SIG-M5 (cell line): ENCODE results near the gene ATP2B2.

Experiments
- DNase-seq: peaks from one replicate; lab custom pipeline; 2025; lab: John Stamatoyannopoulos, UW

The ATP2B2 gene

DNA sequence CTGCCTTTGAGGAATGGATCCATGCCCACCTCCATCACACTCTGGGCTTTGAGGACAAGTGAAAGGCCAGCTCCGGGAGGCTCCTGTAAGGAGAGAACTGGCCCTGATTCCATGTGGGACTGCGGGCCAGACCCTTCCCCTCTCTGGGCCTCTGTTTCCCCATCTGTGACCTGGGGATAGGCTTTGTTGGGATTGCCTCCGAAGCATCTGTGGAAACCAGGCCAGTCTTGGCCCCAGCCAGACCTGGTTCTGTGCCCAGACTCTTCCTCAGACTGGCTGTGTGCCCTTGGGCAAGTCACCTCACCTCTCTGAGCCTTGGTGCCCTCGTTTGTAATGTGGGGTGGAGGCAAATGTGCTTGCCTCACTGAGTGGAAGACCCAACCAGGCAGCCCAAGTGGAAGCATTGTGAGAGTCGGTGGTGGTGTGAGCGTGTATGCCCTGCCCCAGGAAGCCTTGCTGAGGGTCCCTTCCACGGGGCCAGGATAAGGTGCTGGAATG lies 163.4 kb downstream of the ATP2B2 start:
- DNase-seq: no peak

DNA sequence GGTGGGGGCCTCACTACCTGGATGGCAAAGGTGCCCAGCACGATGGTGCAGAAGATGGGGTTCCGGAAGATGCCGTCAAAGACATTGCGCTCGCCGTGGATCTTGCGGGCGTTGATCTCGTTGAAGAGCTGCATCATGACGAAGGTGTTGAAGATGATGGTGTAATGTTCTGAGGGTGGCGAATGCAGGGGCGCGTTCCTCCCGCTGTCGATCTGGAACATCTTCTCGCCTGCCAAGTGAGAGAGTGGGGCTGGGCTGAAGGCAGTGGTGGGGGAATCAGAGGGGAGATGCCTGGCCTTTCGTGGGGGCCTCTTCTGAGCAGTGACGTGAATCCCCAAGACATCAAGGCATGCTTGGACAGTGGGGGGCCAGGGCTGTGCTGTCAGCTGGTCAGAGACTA lies 164.9 kb downstream of the ATP2B2 start:
- no peak for DNase-seq

DNA sequence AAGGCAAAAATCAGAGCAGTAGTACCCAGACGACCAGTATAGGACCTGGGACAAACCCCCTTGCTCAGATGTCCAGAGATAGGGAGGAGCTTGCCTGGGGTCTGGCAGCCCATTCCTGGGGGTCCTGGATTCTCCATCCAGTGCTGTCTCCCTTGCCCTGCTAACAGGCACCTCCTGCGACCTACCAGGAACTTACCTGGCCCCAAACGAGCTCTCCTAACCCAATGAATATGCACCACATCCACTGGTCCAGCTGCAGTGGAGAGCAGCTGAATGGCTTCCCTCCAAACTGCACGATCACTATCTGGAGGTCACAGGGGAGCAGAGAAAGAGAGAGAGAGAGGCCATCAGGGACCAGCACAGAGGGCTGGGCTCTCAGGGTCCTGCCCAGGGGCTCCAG lies 165.3 kb downstream of the ATP2B2 start:
- no peak for DNase-seq

DNA sequence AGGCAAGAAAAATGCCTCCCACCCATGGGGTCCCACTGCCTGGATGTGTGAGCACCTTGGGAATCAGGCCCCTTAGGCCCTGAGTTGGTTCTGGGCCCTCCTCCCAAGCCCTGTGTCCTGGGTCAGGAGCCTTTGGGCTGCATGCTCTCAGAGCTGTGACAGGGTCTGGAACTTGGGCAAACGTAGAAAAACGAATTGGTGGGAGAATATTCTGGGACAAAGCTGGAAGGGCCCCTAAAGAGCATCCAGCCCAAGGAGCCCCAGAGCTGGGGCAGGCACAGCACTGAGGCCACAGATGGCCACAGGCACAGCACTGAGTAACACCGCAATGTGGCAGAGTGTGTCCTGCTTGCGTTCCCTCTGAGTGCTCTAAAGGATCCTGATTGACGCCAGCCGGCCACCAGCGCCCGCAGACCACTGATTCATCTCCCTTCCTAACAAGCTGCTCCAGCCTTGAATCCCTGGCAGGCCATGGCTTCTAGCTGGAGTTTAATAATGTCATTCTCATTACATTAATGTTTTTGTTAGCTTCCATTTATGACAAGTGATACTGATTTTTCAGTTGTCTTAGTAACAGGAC lies 165.9 kb downstream of the ATP2B2 start:
- no peak for DNase-seq

DNA sequence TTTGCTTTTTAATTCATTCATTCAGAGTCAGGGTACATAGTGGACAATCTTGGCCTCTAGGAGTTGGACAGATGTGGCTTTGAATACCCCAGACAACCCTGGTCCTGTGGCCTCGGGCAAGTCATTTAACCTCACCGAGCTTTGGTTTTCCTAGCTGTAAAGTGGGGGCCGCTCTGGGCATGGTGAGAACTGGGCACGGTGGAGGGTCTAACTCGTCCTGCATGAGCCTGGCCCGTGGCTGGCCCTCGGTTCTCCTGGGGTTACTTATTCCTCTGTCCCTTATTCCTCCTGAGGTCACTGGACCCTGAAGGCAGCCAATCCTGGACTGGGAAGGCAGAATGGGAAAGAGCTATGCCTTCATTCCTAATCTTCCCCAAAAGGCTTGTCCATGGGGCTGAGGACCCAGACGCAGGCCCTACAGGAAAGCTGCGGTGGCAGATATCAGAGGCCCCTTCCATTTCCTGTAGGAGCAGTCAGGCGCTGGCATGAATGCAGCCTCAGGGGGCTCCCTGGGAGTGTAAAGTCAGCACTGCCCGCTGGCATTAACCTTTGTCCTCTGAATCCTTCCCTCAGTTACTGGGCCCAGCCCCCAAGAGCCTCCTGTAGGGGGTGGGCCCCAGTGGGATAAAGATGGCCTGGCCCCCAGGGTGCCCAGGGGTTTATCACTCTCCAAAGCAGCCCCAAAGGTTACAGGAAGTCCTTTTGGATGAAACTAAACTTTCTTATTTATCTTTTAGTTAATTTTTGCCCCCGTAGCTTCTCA lies 166.6 kb downstream of the ATP2B2 start:
- DNase-seq: no peak

DNA sequence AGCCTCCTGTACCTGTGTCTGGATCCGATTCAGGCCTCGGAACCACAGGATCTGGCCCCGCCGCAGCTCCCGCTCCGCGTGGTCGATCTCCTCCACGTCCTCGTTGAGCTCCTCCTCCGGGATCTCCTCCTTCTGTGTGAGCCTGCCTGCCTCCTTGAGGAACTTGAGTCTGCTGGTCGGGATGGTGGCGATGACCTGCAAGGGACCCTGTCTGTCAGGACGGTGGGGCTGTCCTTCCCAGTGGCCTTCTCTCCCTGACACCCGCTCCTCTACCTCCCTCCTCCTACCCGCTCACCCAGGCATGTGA lies 167.3 kb downstream of the ATP2B2 start:
- DNase-seq: no peak

DNA sequence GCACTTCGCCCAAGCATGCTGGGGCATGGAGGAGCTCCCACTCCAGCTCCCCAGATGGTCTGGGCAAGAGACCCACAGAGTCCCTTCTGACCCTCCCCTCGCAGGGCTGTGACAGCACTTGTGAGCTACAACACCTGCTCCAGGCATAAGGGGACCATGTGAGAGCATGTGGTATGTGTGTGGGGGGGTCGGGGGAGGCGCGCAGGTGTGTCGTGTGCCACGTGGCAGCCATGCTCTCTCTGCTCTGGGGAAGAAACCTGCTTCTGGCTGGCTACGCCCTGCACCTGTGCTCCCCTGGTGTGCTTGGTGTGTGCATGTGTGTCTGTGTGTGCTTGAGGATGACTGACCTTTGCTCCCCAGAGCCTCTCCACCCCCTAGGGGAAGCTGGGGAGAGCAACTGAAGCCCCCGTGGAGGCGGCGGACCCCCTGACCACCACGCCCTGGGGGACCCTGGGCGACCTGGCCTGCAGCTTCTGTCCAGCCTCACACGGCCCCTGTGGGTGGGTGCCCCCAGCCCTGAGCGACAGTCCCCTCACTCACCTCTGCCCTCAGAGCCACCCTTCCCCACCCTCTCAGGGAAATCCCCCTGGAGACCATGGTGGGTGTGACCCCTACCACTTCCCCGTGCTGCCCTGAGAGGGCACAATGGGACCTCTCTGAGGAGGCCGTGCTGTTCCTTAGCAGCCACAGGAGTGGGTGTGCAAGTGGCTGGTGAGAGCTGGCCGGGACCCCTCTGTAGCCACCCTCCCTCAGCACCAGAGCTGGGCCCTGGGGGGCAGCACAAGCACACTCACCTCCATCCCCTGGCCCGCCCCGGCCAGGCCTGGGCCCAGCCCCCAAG lies 167.8 kb downstream of the ATP2B2 start:
- no peak for DNase-seq

DNA sequence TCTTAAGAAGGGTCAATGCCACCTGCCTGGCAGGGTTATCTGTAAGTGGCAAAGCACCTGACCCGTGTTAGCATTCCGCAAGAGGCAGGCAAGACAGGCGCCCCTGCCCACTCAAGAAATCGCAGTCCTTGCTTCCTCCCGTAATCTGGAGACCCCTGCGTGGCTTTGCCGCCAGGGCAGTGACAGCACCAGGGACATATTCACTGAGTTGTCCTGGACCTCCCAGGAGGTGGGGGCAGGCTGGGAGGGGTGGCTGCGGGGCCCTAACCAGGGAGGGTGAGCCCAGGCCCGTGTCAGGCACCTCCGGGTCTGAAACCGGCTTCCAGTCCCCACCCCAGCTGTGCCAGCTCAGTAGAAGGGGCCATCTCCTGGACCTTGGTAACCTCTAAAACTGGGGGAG lies 168.6 kb downstream of the ATP2B2 start:
- DNase-seq: no peak

DNA sequence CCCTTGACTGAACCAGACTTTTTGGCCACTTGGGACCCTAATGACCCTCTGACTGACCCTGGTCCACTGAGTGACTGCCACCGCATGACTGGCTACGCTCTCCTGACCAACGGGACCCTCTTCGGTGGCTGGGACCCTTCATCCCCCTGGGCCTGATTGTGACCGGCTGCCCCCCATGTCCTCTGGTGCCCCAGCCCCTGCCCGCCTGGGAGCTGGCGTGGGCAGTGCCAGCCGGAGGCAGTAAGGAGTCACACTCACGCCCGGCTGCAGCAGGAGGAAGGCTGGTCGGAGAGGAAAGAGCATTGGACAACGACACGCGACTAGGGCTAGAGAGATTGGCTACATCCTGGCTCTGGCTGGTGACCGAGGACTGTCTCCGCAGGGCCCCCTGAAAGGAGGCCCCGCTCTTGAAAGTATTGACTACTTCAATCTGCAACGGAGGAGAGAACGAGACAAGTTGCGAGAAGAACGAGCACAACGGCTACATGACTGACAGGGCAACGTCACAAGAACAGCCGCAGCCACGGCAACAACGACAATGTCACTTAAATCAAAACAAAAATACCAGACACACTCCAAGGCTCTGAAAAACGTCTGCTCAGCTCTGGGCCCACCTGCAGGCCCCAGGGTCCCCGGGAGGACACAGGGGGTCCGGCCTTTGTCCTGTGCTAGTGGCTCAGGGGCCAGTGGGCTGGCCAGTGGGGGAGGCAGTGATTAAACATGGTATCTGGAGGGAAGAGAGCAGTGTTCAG lies 169.3 kb downstream of the ATP2B2 start:
- no peak for DNase-seq

DNA sequence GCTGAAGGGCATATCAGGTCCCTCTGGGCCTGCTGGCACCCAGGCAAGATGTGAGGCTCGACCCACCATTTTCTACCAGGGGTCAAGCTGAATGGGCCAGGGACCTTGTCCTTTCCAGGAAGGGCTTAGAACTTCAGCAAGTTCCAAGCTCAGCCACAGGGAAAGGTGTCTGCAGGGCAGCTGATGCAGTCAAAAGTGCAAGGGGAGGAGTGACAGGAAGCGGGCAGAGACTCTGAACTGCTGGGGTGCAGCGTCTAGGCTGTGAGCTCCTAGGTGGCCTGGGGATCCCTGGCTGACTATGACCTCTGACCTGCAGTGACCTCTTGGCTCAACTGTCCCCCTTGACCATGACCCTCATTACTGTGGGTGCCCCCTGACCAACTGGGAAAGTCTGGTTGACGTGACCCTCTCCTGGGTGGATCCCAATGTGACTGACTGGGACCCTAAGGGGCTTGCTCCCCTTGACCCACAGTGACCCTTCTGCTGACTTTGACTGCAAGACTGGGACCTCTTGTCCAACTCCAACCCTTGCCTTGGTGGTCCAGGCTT lies 170.1 kb downstream of the ATP2B2 start:
- no peak for DNase-seq

DNA sequence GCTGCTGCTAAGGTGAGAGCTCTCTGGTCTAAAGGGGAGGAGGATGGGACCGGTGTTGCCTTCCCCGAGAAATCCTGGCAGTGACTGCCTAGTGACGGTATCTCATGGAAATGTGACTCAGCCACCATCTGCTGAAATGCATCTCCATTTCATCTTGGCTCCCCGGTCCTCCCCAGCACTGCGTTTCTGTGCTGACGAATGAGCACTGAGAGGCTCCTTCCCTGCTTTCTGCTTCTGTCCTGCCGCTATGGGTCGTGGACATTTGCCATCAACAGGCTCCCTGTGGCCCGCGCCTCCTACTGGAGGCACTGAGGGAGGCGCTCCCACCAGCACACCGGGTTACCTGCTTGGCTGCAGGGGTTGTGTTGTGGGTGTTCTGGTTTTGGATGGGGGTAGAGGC lies 170.9 kb downstream of the ATP2B2 start:
- DNase-seq: no peak

DNA sequence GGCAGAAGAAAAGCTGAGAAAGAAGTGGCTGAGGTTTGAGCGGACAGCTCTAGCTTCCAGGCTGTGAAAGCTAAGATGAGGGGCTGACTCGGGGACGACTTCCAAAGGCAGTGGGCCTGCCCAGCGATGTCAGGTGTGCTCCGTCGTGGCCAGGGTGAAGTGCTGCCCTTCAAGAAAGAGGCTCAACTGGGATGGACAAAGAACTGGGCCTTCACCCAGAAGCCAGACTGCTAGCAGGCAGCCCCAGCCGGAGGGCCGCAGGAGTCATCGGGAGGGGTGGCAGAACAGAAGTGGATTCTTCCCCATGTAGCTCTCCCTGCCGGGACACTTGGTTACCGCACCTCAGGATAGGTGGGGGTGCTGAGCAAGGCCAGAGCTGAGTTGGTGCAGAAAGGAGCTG lies 171.3 kb downstream of the ATP2B2 start:
- no peak for DNase-seq

DNA sequence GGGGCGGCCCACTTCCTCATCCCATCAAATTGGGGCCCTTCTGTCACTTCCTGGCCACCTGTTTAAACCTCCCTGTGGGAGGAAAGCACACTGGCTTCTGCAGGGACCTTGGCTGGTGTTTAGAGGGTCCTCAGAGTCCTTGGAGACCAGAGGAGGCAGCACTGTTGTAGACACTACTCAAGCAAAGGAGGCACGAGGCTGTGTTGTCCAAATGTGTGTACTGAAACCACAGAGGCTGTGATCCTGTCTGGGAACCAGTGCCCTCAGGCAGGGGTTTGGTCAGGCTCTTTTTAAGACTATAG lies 172.1 kb downstream of the ATP2B2 start:
- DNase-seq: no peak

DNA sequence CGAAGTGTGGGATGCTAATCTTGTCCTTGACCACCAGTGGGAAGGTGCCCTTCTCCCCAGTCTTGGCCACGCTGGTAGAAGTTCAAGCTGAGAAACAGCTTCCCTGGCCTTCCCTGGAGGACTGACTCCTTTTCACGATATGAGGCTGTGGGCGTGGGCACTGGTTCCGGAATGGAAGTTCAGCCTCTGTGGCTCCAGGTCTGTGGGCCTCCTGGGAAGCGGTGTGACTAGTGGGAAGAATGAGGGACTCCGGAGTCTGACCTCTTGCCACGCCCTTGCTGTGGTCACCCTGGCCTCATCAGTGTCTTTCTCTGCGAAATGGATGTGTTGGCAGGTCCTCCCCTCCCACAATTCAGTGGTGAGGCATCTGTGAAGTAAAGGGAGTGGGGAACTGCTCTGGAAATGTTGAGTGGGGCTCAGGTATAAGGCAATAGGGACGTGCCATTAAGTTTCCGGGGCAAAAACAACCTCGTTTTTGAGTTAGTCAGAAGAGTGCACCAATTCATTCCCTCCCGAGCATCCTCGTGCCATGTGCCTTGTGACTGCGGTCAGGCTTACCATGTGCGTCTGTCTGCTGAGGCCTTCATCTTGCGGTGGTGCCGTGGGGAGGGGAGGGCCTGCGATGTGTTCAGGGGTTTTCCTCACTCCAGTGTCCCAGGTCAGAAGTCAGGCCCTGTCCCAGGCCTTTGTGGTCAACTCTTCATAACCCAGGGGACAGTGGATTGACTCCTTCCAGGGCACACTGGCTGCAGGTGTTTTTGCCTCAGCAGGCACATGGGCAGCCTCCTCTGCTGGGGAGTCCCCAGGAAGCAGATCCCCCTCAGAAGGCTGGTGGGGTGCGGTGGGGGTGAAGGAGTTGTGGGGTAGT lies 172.7 kb downstream of the ATP2B2 start:
- no peak for DNase-seq

DNA sequence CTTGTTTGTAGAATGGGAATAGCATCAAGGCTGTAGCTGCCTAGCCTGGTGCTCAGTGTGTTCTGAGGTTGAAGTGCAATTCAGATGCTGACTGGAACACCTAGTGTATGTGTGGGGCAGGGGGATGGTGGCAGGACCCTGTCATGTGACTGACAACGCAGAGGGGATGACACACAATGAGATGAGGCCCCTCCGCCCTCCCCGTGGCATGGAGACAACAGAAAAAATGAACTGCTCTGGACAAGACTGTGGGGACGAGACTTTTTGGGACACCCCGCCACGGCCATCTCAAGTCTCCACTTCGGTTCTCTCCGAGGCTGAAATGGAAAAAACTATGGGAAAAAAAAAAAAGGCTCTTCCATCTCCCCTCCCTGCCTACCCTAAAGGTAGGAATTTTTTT lies 174.1 kb downstream of the ATP2B2 start:
- no peak for DNase-seq

DNA sequence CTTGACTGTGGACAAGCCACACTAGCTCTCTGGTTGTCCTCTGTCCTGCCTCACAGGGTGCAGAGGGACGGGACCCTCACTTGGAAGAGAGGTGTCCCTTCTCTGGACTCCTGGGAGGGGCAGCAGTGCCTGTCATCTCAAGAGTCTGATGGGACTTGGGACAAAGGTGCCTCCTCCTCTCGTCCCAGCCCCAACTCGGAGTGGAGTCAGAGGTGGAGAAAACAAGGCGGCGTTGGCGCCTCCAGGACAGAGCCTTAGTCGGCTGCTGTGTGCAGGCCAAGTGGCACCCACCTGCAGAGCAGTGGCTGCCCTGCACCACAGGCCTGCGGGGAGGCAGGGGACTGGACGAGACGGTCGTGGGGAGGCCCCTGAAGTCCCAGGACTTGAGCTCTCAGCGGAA lies 175.1 kb downstream of the ATP2B2 start:
- no peak for DNase-seq

DNA sequence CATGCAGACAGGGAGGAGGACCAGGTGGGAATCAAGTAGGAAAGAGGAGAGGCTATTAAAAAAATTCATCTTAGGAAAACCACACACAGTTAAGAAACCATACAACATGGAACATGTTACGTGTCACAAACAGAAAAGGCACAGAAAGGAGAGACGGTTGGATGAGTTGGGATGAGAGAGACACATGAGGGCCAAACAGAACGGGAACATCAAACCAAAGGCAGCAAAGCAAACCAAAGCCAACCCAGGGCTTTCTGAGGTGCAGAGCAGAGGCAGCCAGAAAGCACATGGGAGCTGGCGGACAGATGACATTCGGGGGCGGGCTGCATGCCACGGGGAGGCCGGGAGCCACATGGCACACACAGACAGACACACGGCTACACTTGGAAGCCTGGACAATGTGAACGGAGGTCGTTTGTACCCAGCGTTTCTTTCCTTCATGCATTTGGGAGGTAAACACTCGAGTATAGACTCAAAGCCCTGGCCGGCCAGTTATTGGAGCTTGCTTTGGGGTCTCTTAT lies 175.8 kb downstream of the ATP2B2 start:
- DNase-seq: no peak

DNA sequence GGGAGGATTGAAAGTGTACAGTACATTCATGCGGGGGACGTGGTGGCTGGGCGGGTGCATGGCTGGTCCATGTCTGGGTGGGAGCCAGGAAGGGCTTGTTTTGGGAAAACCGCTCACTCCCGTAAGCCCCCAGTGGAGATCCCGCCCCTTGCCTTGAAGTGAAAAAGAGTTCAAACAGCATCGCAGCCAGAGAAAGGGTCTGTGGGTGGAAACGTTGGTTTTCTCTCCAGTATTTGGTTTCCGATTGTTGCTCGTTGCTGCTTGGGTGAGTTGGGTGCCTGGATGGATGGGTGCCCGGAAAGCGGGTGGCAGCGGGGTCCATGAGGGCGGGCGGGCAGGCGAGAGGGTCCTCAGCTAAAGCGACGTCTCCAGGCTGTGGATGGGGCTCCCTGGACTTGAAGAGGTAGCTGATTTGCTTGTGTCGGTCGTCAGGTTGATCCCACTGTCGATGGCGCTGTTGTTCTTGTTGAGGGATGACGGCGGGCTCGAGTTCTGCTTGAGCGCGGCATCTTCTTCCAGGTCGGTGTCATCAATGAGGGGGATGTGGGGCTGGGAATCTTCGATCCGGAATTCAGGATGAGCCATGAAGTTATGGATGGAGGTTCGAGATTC lies 176.8 kb downstream of the ATP2B2 start:
- no peak for DNase-seq

DNA sequence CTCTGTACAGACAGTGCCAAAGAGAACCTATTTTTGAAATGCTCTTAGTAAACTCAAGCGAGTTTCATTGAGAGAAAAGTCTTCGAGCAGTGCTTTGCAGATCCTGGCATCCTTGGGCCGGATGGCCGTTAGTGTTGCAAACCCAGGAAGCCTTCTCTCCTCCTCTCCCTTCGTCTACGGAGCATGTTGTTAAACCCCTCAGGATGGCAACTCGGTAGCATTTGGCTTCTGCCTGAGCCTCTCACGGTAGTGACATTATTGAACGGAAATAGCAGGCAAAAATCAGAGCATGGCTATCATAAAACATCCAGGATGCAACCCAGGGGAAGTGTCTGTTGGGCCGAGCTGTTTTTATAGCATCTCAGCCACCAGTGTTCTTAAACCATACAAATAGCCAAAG lies 177.8 kb downstream of the ATP2B2 start:
- no peak for DNase-seq

DNA sequence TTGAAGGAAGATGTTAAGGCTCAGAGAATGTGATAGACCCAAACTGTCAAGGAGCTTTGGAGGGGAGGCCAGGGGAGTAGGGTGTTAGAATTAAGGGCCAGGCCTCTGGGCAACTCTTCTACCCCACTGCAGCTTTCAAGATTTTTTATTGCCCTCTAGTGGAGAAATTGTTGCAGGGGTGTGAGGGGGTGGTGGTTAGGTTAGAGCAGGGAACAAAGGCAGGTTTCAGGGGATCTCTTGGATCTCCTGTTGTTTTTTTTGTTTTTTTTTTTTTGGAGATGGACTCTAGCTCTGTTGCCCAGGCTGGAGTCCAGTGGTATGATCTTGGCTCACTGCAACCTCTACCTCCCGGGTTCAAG lies 183.1 kb downstream of the ATP2B2 start:
- no peak for DNase-seq
